Activated CD4-positive, CD25-positive, alpha-beta regulatory T cell treated with anti-CD3 and anti-CD28 coated beads, Interleukin-2, amount 50 U/mL, for 16 hours (primary cell): ENCODE results near the gene DNHD1.
"Not testable (repeated sequence)": the region's sequence is repeated elsewhere in the genome, so short reads cannot be mapped to it uniquely, and the experiment has no call there.

Experiments used
- DNase-seq: peaks from one replicate; pipeline ENCODE4 v3.0.0-alpha.2; 2020; ENCODE audit warnings: low read depth, low spot score

DNHD1 gene

GRCh38 chr11:6480299-6480914 lies 16.7 kb upstream of the DNHD1 start:
- DNase-seq: no peak

GRCh38 chr11:6481012-6481923 lies 15.8 kb upstream of the DNHD1 start, which contains the start of the genes ARFIP2 and TIMM10B:
ARFIP2 (minus strand) TSS chr11:6481331; CDS start chr11:6480421, 910 bp downstream.
TIMM10B (plus strand) TSS chr11:6481501; CDS start chr11:6481517, 16 bp downstream.
- peak; percentile 92 for DNase-seq

GRCh38 chr11:6481924-6482275 lies 15.2 kb upstream of the DNHD1 start:
- no peak for DNase-seq

GRCh38 chr11:6482441-6482840 lies 14.6 kb upstream of the DNHD1 start:
- DNase-seq: no peak

GRCh38 chr11:6483015-6483414 lies 14.1 kb upstream of the DNHD1 start:
- no peak for DNase-seq

- no peak for DNase-seq
Observed at GRCh38 chr11:6485661-6486060, 11.4 kb upstream of the DNHD1 start.

GRCh38 chr11:6486256-6486655 lies 10.8 kb upstream of the DNHD1 start:
- DNase-seq: no peak

GRCh38 chr11:6486938-6487337 lies 10.1 kb upstream of the DNHD1 start:
- no peak for DNase-seq

GRCh38 chr11:6488342-6488741 lies 8.7 kb upstream of the DNHD1 start:
- DNase-seq: no peak

- no peak for DNase-seq
Observed at GRCh38 chr11:6488821-6489220, 8.3 kb upstream of the DNHD1 start.

- no peak for DNase-seq
Observed at GRCh38 chr11:6489306-6489705, 7.8 kb upstream of the DNHD1 start.

GRCh38 chr11:6498121-6498520 lies 1.0 kb downstream of the DNHD1 start:
- no peak for DNase-seq

- DNase-seq: no peak
Observed at GRCh38 chr11:6498544-6498943, 1.5 kb downstream of the DNHD1 start.

- DNase-seq: no peak
Observed at GRCh38 chr11:6502382-6502781, 5.3 kb downstream of the DNHD1 start.

- no peak for DNase-seq
Observed at GRCh38 chr11:6504166-6504565, 7.1 kb downstream of the DNHD1 start.

GRCh38 chr11:6505577-6506240 lies 8.6 kb downstream of the DNHD1 start:
- no peak for DNase-seq

GRCh38 chr11:6516865-6517264 lies 19.8 kb downstream of the DNHD1 start:
- no peak for DNase-seq

- DNase-seq: no peak
Observed at GRCh38 chr11:6520265-6520664, 23.2 kb downstream of the DNHD1 start.

GRCh38 chr11:6521946-6522345 lies 24.9 kb downstream of the DNHD1 start:
- DNase-seq: not testable (repeated sequence)

- no peak for DNase-seq
Observed at GRCh38 chr11:6523253-6523652, 26.2 kb downstream of the DNHD1 start.

GRCh38 chr11:6526411-6527135 lies 29.5 kb downstream of the DNHD1 start:
- no peak for DNase-seq

GRCh38 chr11:6529266-6529665 lies 32.2 kb downstream of the DNHD1 start:
- DNase-seq: no peak
